K562 (cell line): ENCODE measurements around the gene RARG. TPM values are rescaled to one million over a fixed set of nuclear protein-coding genes. Genes with fewer than 3 reads are reported as not detected.

Source experiments
- ETS2 ChIP-seq: IDR thresholded peaks from 2 replicates; pipeline ENCODE4 v1.6.1; 2016; ENCODE audit warnings: borderline replicate concordance, missing genetic modification characterization, mild to moderate bottlenecking, moderate library complexity, missing compliant biosample characterization; ENCODE audit not compliant: poor library complexity, severe bottlenecking
- EWSR1 ChIP-seq: fragments of 450-650 bp; IDR thresholded peaks from 2 replicates; pipeline ENCODE4 v1.6.1; 2018; ENCODE audit warnings: borderline replicate concordance, mild to moderate bottlenecking, low read depth, moderate library complexity; ENCODE audit not compliant: partially characterized antibody
- FOXP4 ChIP-seq: sonication (generic); formaldehyde crosslinking; IDR thresholded peaks from 2 replicates; pipeline ENCODE4 v1.8.0; 2022; ENCODE audit warnings: mild to moderate bottlenecking, missing genetic modification reagents, borderline replicate concordance
- HDAC3 ChIP-seq: fragments of 450-650 bp; IDR thresholded peaks from 2 replicates; pipeline ENCODE4 v1.6.1; 2018; ENCODE audit warnings: borderline replicate concordance, mild to moderate bottlenecking, moderate library complexity; ENCODE audit not compliant: partially characterized antibody
- MAZ ChIP-seq, 2 experiments: fragments of 450-650 bp in 1 of 2; sonication (generic) in 1 of 2; formaldehyde crosslinking; IDR thresholded peaks in 1 of 2; conservative IDR thresholded peaks in 1 of 2; 2 replicates each; pipeline versions ENCODE4 v1.4.0 to v1.5.0; 2020; ENCODE audit warnings: mild to moderate bottlenecking in 1 of 2, missing genetic modification reagents in 1 of 2
- MTF1 ChIP-seq: fragments of 250-450 bp; sonication (Bioruptor Pico); IDR thresholded peaks from 2 replicates; pipeline ENCODE4 v1.9.0; 2021; ENCODE audit warnings: moderate library complexity, mild to moderate bottlenecking, inconsistent platforms, borderline replicate concordance
- NCOA6 ChIP-seq: fragments of 450-650 bp; IDR thresholded peaks from 2 replicates; pipeline ENCODE4 v1.6.1; 2017; ENCODE audit warnings: mild to moderate bottlenecking
- NR2C2 ChIP-seq, 2 experiments: fragments of 200-800 bp in 1 of 2; sonication (Bioruptor generic) in 1 of 2; sonication (generic) in 1 of 2; formaldehyde crosslinking in 1 of 2; IDR thresholded peaks; 2 replicates each; pipeline versions ENCODE4 v1.6.1 to v1.8.0; 2016 to 2022; ENCODE audit warnings: mild to moderate bottlenecking in 1 of 2, missing compliant biosample characterization in 1 of 2, missing genetic modification characterization in 1 of 2, missing genetic modification reagents in 1 of 2
- RBM34 ChIP-seq: fragments of 200-400 bp; formaldehyde crosslinking; IDR thresholded peaks from 2 replicates; pipeline ENCODE4 v1.6.1; 2018; ENCODE audit warnings: low read length, borderline replicate concordance; ENCODE audit not compliant: insufficient read depth
- STAT5B ChIP-seq: fragments of 250-450 bp; sonication (Bioruptor Pico); IDR thresholded peaks from 2 replicates; pipeline ENCODE4 v1.8.0; 2021; ENCODE audit warnings: mild to moderate bottlenecking, inconsistent platforms
- TFAP4 ChIP-seq: sonication (generic); formaldehyde crosslinking; IDR thresholded peaks from 2 replicates; pipeline ENCODE4 v1.8.0; 2022; ENCODE audit warnings: missing genetic modification reagents, mild to moderate bottlenecking, moderate library complexity, borderline replicate concordance
- UBTF ChIP-seq, 2 experiments: IDR thresholded peaks; 2 replicates each; pipeline ENCODE4 v1.6.1; 2012; ENCODE audit warnings: improper control_type of control experiment in 2 of 2, low read depth in 2 of 2, low read length in 2 of 2, borderline replicate concordance in 1 of 2
- ZFP1 ChIP-seq: fragments of 450-650 bp; formaldehyde crosslinking; IDR thresholded peaks from 2 replicates; pipeline ENCODE4 v1.4.0; 2020; ENCODE audit warnings: mild to moderate bottlenecking, mixed read lengths
- ZNF175 ChIP-seq: fragments of 200-800 bp; sonication (Bioruptor generic); IDR thresholded peaks from 2 replicates; pipeline ENCODE4 v1.6.1; 2016; ENCODE audit warnings: low read depth, mild to moderate bottlenecking, missing genetic modification characterization, missing compliant biosample characterization
- ZNF239 ChIP-seq: fragments of 250-450 bp; sonication (Bioruptor Pico); IDR thresholded peaks from 2 replicates; pipeline ENCODE4 v1.4.0; 2020; ENCODE audit warnings: mild to moderate bottlenecking
- ZNF324 ChIP-seq: fragments of 250-450 bp; sonication (Bioruptor Pico); IDR thresholded peaks from 2 replicates; pipeline ENCODE4 v1.4.0; 2020; ENCODE audit warnings: mild to moderate bottlenecking
- ZNF398 ChIP-seq: fragments of 250-450 bp; sonication (Bioruptor Pico); IDR thresholded peaks from 2 replicates; pipeline ENCODE4 v1.8.0; 2021; ENCODE audit warnings: moderate library complexity, mild to moderate bottlenecking, inconsistent platforms
- polyA plus RNA-seq, 8 experiments: library from polyadenylated mRNA; depleted of rRNA in 4 of 8; stranded (reverse) in 5 of 8; unstranded in 3 of 8; fragments of >200 nt; fragmentation: Nextera tagmentation in 2 of 8; fragmentation: Illumina TruSeq in 1 of 8; extraction: Ambion mirVana in 2 of 8; extraction: Trizol in 1 of 8; gene quantifications; 2 replicates each; pipeline versions ENCODE4 v1.2.1 to v1.2.3, GENCODE V29; 2011 to 2014; ENCODE audit warnings: inconsistent platforms in 1 of 8, missing spikeins in 1 of 8
- total RNA-seq, 7 experiments: library from RNA; depleted of rRNA in 6 of 7; stranded (reverse); fragments of >200 nt in 6 of 7; fragmentation: Illumina TruSeq in 2 of 7; extraction: Trizol in 2 of 7; gene quantifications; 2 replicates each; pipeline versions ENCODE4 v1.2.1 to v1.2.3, GENCODE V29; 2011 to 2021; ENCODE audit warnings: low replicate concordance in 1 of 7

The RARG gene
- total and polyA plus RNA-seq, 9 of the 15 experiments (the other 6 are each of a cell fraction or from before 2014, with no cell fraction given) = 0.18 to 7.6 (median 3.8) TPM

GRCh38 chr12:53221203-53222080 lies 10.6 kb downstream of the RARG start (continued):
- TF ChIP-seq TFAP4 (CRISPR knock-in tag) (no peak), NCOA6 (no peak), STAT5B (CRISPR knock-in tag) (no peak), ZFP1 (CRISPR knock-in tag) (no peak), ZNF239 (CRISPR knock-in tag) (no peak), FOXP4 (CRISPR knock-in tag) (no peak), EWSR1 (no peak), ZNF324 (CRISPR knock-in tag) (no peak), ZNF398 (no peak), UBTF (IDR thresholded peaks at IDR 0.05; ENCODE audit: borderline replicate concordance in 1 of 2, low read depth in 2 of 2, low read length in 2 of 2) (peak; percentile 20 to 88; a peak in 2 of 4 replicates), MTF1 (CRISPR knock-in tag) (no peak), ZNF175 (CRISPR knock-in tag) (no peak), MAZ (CRISPR knock-in tag; conservative IDR thresholded peaks at IDR 0.05 in 1 of 2, IDR thresholded peaks at IDR 0.05 in 1 of 2) (peak in 1 of 2 experiments; percentile 94; a peak in 2 of 4 replicates), ETS2 (no peak), HDAC3 (no peak), RBM34 (no peak), NR2C2 (CRISPR knock-in tag; IDR thresholded peaks at IDR 0.05) (no peak), NR2C2 (tag; IDR thresholded peaks at IDR 0.05) (peak; percentile 62)
